Body of pancreas (tissue), 4 donors: ENCODE results near the gene MAP3K5.

Source experiments
- POLR2A ChIP-seq, 3 donors: fragments of 450-650 bp; IDR thresholded peaks; one replicate each; pipeline ENCODE4 v1.6.1; 2016; ENCODE audit warnings: antibody characterized with exemption in 3 of 3, mild to moderate bottlenecking in 2 of 3
- TF ChIP-seq, protein P1 (sequence below), 7 experiments: fragments of 450-650 bp in 4 of 7; fragments of 200-600 bp in 3 of 7; sonication (generic) in 3 of 7; IDR thresholded peaks; one replicate each; pipeline ENCODE4 v1.5.1; 2016 to 2019; ENCODE audit warnings: antibody characterized with exemption in 7 of 7

DNA sequence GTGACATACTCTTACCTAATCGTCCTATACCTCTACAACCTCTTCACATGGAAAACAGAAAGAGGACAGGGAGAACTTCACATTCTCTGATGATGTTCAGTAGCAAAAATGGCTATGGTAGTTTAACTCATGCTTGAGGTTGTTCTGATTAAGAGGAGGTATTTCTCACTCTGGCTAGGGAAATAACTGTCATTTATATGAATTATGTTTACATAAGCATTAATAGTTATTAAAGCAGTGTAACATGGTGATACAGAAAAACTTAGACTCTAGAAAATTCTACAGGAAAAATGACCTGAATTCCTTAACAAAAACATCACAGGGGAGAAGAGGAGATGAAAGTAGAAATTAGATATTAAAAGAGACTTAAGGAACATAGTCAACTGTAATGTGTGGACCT lies 57.3 kb downstream of the MAP3K5 start:
- TF ChIP-seq, protein P1, sequence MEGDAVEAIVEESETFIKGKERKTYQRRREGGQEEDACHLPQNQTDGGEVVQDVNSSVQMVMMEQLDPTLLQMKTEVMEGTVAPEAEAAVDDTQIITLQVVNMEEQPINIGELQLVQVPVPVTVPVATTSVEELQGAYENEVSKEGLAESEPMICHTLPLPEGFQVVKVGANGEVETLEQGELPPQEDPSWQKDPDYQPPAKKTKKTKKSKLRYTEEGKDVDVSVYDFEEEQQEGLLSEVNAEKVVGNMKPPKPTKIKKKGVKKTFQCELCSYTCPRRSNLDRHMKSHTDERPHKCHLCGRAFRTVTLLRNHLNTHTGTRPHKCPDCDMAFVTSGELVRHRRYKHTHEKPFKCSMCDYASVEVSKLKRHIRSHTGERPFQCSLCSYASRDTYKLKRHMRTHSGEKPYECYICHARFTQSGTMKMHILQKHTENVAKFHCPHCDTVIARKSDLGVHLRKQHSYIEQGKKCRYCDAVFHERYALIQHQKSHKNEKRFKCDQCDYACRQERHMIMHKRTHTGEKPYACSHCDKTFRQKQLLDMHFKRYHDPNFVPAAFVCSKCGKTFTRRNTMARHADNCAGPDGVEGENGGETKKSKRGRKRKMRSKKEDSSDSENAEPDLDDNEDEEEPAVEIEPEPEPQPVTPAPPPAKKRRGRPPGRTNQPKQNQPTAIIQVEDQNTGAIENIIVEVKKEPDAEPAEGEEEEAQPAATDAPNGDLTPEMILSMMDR (IDR thresholded peaks at IDR 0.05) = no peak
- no peak for TF ChIP-seq POLR2A (IDR thresholded peaks at IDR 0.05)
